Measurements from ENCODE around the gene ARL4C. TPM values are rescaled to one million over a fixed set of nuclear protein-coding genes. Genes with fewer than 3 reads are reported as not detected.

Gene ARL4C
- polyA plus RNA-seq, 1 of the 3 experiments (the other 2 are of a cell fraction): 24.0 TPM

DNA sequence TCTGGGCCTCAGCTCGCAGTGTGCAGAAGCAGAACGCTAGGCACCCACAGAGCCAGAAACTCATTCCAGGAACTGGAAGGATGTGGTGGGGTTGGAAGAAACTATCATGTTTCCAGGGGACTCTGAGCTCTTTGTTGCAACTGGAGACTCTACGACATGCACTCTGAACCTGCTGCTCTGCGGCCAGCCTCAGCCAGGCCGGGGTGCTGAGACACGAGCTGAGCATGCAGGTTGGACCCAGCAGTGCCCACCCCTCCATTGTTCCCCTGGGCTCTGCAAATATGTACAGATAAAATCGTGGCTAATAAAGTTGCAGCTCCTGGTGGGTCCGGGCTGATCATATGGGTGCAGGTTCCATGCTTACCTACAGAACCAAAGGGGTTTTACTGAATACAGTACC is 37.6 kb upstream of the ARL4C start (continued):
- TF ChIP-seq, protein P1, sequence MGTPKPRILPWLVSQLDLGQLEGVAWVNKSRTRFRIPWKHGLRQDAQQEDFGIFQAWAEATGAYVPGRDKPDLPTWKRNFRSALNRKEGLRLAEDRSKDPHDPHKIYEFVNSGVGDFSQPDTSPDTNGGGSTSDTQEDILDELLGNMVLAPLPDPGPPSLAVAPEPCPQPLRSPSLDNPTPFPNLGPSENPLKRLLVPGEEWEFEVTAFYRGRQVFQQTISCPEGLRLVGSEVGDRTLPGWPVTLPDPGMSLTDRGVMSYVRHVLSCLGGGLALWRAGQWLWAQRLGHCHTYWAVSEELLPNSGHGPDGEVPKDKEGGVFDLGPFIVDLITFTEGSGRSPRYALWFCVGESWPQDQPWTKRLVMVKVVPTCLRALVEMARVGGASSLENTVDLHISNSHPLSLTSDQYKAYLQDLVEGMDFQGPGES (IDR thresholded peaks at IDR 0.05; ENCODE audit: low read depth, low read length): no peak
- TF ChIP-seq FOXJ3 (CRISPR knock-in tag; IDR thresholded peaks at IDR 0.05): no peak
- TF ChIP-seq FOXM1 (IDR thresholded peaks at IDR 0.05; ENCODE audit: low read depth): no peak
- TF ChIP-seq GABPA (IDR thresholded peaks at IDR 0.05; ENCODE audit: low read depth): no peak

DNA sequence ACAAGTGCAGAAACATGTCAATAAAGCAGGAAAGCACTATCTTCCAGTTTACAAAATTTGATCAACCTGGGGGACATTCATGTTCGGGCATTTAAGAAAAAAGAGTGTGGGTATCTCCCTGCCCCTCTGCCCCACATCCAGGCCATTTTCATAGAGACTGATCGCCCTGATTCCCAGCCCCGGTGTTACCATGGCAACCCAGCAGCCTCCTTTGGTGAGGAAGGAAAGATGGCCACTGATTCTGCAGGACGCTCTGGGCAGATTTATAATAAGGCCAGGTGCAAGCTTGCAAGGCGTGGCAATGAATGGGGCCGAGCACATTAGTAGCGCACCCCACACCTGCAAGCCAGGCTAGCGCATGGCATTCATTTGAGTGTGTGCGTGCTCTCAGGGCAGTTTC is 36.7 kb upstream of the ARL4C start:
- Histone ChIP-seq H2AFZ (ENCODE audit: low read depth) (0 out of 2 replicates have a peak overlapping the region, but pooled peaks have one; percentile 5), H3K27ac (ENCODE audit: low read depth in 2 of 2, low read length in 1 of 2) (no peak overlapping the region; a peak in 1 of 4 replicates), H3K9ac (no peak overlapping the region), H3K9me3 (no peaks in the 10 kb centered on the region), H3K27me3 (ENCODE audit: insufficient read depth) (no peaks in the 10 kb centered on the region), H3K79me2 (ENCODE audit: insufficient read depth) (no peaks in the 10 kb centered on the region), H3K9me2 (no peaks in the 10 kb centered on the region), H3K4me3 (ENCODE audit: low read depth in 2 of 2, low read length in 1 of 2) (no peak overlapping the region), H3F3A (replicated peaks; ENCODE audit: insufficient read depth) (no peaks in the 10 kb centered on the region), H3K36me3 (replicated peaks in 1 of 2; ENCODE audit: control insufficient read depth in 1 of 2, insufficient read depth in 2 of 2, low read length in 1 of 2) (no peaks in the 10 kb centered on the region), H3K4me2 (no peak overlapping the region), H3K4me1 (ENCODE audit: control insufficient read depth in 1 of 2, insufficient read depth in 2 of 2, low read depth in 1 of 2, low read length in 1 of 2) (peaks cover 0 to 36% of the 10 kb centered on the region in 2 experiments; a peak in 1 of 4 replicates), H4K20me1 (ENCODE audit: insufficient read depth) (no peaks in the 10 kb centered on the region)
- POLR2A ChIA-PET: no interaction called here
- DNase-seq: peak; percentile 63
- CTCF ChIA-PET: interaction anchor here (1.3 to 10.2 kb wide), 4 partner anchors 11 to 574 kb away, joined by 5 to 41 read pairs (median 6); no protein-coding TSS in a partner anchor
- 68% methylated on average over 8 of the region's 9 CpGs for WGBS (ENCODE audit: low lambda C conversion rate)
- TF ChIP-seq GABPA (IDR thresholded peaks at IDR 0.05; ENCODE audit: low read depth): no peak

DNA sequence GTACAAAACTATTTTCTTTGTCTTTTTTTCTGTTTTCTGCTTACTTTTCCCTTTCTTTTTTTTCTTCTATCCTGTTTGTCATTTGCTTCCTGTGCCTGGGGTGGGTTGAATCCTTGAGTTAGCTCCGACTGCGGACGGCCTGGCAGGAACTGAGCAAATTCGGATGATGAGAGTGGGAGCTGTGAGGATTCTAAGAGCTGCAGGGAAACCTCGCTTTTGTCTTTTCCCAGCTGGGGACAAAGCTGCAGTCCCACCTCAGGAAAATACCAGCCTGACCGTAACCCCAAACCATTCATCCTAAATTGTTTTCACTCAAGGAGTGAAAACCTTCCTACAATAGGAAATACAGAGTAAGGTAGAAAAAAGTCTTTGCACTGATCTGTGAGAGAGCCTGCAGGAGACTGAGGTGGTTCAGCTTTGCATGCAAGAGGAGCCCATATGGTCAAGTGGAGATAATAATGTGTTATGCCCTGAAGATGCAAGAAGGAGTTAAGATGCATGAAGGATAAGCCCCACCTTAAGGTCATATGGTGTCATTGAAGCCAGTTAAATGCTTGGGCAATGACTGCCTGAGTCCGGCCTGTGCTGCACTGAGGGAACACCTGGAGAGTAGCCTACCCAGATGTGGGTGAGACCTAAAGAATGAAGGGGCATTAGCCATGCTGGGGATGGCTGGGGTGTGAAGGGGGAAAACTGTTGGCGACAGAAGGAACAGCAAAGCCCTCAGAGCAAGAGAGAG is 31.7 kb upstream of the ARL4C start:
- Histone ChIP-seq H3K27me3 (ENCODE audit: insufficient read depth) (no peaks in the 10 kb centered on the region), H3K9me2 (no peaks in the 10 kb centered on the region), H3K36me3 (replicated peaks in 1 of 2; ENCODE audit: control insufficient read depth in 1 of 2, insufficient read depth in 2 of 2, low read length in 1 of 2) (no peaks in the 10 kb centered on the region), H3F3A (replicated peaks; ENCODE audit: insufficient read depth) (no peaks in the 10 kb centered on the region), H3K9ac (no peak overlapping the region), H3K4me2 (no peak overlapping the region), H4K20me1 (ENCODE audit: insufficient read depth) (no peaks in the 10 kb centered on the region), H3K9me3 (no peaks in the 10 kb centered on the region), H3K79me2 (ENCODE audit: insufficient read depth) (no peaks in the 10 kb centered on the region), H3K4me3 (ENCODE audit: low read depth in 2 of 2, low read length in 1 of 2) (no peak overlapping the region), H2AFZ (ENCODE audit: low read depth) (no peak overlapping the region), H3K27ac (ENCODE audit: low read depth in 2 of 2, low read length in 1 of 2) (no peak overlapping the region), H3K4me1 (ENCODE audit: control insufficient read depth in 1 of 2, insufficient read depth in 2 of 2, low read depth in 1 of 2, low read length in 1 of 2) (peaks cover 0 to 8% of the 10 kb centered on the region in 2 experiments; a peak in 1 of 4 replicates)
- DNase-seq: no peak
- 94% methylated on average over 8 of the region's 8 CpGs for WGBS (ENCODE audit: low lambda C conversion rate)
- ChIA-PET POLR2A (no interaction called here), CTCF (interaction anchor here (1.6 kb wide), 1 partner anchor 16 kb away, joined by 4 read pairs; no protein-coding TSS in a partner anchor)
- TF ChIP-seq, protein P2, sequence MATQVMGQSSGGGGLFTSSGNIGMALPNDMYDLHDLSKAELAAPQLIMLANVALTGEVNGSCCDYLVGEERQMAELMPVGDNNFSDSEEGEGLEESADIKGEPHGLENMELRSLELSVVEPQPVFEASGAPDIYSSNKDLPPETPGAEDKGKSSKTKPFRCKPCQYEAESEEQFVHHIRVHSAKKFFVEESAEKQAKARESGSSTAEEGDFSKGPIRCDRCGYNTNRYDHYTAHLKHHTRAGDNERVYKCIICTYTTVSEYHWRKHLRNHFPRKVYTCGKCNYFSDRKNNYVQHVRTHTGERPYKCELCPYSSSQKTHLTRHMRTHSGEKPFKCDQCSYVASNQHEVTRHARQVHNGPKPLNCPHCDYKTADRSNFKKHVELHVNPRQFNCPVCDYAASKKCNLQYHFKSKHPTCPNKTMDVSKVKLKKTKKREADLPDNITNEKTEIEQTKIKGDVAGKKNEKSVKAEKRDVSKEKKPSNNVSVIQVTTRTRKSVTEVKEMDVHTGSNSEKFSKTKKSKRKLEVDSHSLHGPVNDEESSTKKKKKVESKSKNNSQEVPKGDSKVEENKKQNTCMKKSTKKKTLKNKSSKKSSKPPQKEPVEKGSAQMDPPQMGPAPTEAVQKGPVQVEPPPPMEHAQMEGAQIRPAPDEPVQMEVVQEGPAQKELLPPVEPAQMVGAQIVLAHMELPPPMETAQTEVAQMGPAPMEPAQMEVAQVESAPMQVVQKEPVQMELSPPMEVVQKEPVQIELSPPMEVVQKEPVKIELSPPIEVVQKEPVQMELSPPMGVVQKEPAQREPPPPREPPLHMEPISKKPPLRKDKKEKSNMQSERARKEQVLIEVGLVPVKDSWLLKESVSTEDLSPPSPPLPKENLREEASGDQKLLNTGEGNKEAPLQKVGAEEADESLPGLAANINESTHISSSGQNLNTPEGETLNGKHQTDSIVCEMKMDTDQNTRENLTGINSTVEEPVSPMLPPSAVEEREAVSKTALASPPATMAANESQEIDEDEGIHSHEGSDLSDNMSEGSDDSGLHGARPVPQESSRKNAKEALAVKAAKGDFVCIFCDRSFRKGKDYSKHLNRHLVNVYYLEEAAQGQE (IDR thresholded peaks at IDR 0.05; ENCODE audit: low read depth, low read length): no peak
- TF ChIP-seq, protein P3, sequence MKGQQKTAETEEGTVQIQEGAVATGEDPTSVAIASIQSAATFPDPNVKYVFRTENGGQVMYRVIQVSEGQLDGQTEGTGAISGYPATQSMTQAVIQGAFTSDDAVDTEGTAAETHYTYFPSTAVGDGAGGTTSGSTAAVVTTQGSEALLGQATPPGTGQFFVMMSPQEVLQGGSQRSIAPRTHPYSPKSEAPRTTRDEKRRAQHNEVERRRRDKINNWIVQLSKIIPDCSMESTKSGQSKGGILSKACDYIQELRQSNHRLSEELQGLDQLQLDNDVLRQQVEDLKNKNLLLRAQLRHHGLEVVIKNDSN (IDR thresholded peaks at IDR 0.05; ENCODE audit: borderline replicate concordance, low read depth): no peak
- TF ChIP-seq EZH2phosphoT487 (IDR thresholded peaks at IDR 0.05; ENCODE audit: borderline replicate concordance, low read depth) (no peak), NFIC (IDR thresholded peaks at IDR 0.05; ENCODE audit: borderline replicate concordance) (no peak)

All from SK-N-SH (cell line).